Right cardiac atrium (tissue), 5 donors: ENCODE measurements around the gene BCL7B. TPM values are rescaled to one million over a fixed set of nuclear protein-coding genes. Genes with fewer than 3 reads are reported as not detected.
"Not testable (repeated sequence)": the region's sequence is repeated elsewhere in the genome, so short reads cannot be mapped to it uniquely, and the experiment has no call there.

ENCODE experiments used
- ATAC-seq, 2 donors: fragments of 200-7000 bp; cut with Tn5 transposase; one replicate each; pipeline versions ENCODE4 v1.8.0 to v1.9.1; 2020; ENCODE audit warnings: moderate library complexity in 2 of 2, mild to moderate bottlenecking in 1 of 2
- DNase-seq, 3 donors: peaks; one replicate each; pipeline ENCODE4 v3.0.0-alpha.2; 2020
- H3K27ac ChIP-seq: one replicate; pipeline ENCODE4 v1.5.1; 2013; ENCODE audit warnings: mild to moderate bottlenecking, low read length, control low read depth, moderate library complexity
- H3K27me3 ChIP-seq: one replicate; pipeline ENCODE4 v1.6.1; 2013; ENCODE audit not compliant: control insufficient read depth, insufficient read depth
- H3K4me1 ChIP-seq: one replicate; pipeline ENCODE4 v1.6.1; 2013; ENCODE audit warnings: low read length; ENCODE audit not compliant: control insufficient read depth, insufficient read depth
- H3K4me3 ChIP-seq: one replicate; pipeline ENCODE4 v1.5.1; 2013; ENCODE audit warnings: low read length, control low read depth
- H3K9me3 ChIP-seq: one replicate; pipeline ENCODE4 v1.6.1; 2013; ENCODE audit warnings: low read length; ENCODE audit not compliant: control insufficient read depth
- WGBS: extraction: QIAGEN DNeasy Blood & Tissue Kit; methylation state at CpG from one replicate; pipeline ENCODE4 v1.1.7; 2013; 5-methylcytosine and 5-hydroxymethylcytosine counted together
- intact Hi-C, 4 donors: fragments of 100-400 bp; cut with DNase I; formaldehyde crosslinking; loops; one replicate each; pipeline versions ENCODE4 v1.11.0 to v1.14.0; 2022 to 2023
- polyA plus RNA-seq: library from polyadenylated mRNA; stranded (reverse); fragments of 200-250 nt; gene quantifications from one replicate; pipeline ENCODE4 v1.2.3, GENCODE V29; 2013
- total RNA-seq, 4 donors: library from RNA; stranded (reverse); fragmentation: NEBNext Ultra II Directional; extraction: Animal tissue kit (Norgen Biotek cat#: 25700); gene quantifications; one replicate each; pipeline ENCODE4 v1.2.1, GENCODE V29; 2021
- donor health status: healthy with polysubstance abuse.
- donor health status: DM: no; HTN: yes; CAD: no.
- donor health status: DM: no; HTN: no; CAD: no.
- donor health status: DM: no; HTN: yes; CAD: no; lungs with severe emphysema.
- donor health status: DM: yes; HTN: yes; CAD: no.

The BCL7B gene
- total and polyA plus RNA-seq, 5 donors, result 75.5 to 83.9 (median 78.5) TPM

DNA sequence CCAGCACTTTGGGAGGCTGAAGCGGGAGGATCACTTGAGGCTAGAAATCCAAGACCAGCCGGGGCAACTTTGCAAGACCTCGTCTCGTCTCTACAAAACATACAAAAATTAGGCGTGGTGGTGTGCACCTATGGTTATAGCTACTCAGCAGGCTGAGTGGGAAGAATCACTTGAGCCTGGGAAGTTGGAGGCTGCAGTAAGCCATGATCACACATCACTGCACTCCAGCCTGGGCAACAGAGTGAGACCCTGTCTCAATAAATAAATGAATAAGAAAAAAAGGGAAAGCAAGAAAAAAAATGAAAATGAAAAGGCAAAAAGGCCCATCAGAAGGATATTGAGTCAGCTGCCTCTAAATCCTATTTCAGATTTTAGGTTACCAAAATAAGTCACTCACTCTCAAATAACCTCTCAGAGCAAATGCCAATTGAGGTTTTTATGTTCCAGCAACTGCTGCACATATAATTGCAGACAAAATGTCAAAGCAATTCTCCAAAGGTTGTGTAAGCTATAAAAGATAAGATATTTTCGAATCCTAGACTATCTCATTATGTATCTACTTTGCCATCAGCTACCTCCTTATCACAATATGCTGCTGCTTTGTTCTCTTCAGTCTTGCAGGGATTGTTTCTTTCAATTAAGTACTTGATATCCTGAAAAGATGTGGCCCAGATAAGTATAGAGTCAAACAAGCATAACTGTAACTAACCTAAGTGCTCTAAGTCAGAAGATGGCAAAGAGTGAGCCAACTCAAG, 40.1 kb downstream of the BCL7B start:
- 82% methylated on average over 6 of the region's 6 CpGs for WGBS
- Histone ChIP-seq H3K27ac (no peak overlapping the region), H3K4me3 (no peak overlapping the region), H3K4me1 (peaks cover 11% of the 10 kb centered on the region), H3K27me3 (no peaks in the 10 kb centered on the region), H3K9me3 (no peaks in the 10 kb centered on the region)
- intact Hi-C loops, result no loop called here
- ATAC-seq, result no peak
- no peak for DNase-seq

DNA sequence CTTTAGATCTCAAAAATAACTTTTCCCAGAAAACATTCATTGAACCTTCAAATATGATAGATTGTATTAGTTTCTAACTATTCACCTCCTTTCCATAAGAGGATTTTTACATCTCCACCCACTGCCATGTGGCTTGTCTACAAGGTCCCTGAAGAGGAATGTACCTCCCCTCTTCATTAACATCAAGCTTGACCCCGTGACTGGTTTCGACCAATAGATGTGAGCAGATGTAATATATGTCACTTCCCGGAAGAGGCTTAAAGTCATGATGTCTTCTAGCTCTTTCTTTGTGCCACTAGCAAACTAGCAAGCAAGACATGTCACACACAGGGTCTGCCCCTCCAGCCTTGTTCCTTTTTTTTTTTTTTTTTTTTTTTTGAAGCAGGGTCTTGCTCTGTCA, 42.3 kb downstream of the BCL7B start:
- intact Hi-C loops, result no loop called here
- Histone ChIP-seq H3K27ac (no peak overlapping the region), H3K4me3 (no peak overlapping the region), H3K9me3 (no peaks in the 10 kb centered on the region), H3K27me3 (no peaks in the 10 kb centered on the region), H3K4me1 (peaks cover 11% of the 10 kb centered on the region)
- ATAC-seq, result no peak
- DNase-seq, result no peak
- 95% methylated on average over 3 of the region's 3 CpGs for WGBS

DNA sequence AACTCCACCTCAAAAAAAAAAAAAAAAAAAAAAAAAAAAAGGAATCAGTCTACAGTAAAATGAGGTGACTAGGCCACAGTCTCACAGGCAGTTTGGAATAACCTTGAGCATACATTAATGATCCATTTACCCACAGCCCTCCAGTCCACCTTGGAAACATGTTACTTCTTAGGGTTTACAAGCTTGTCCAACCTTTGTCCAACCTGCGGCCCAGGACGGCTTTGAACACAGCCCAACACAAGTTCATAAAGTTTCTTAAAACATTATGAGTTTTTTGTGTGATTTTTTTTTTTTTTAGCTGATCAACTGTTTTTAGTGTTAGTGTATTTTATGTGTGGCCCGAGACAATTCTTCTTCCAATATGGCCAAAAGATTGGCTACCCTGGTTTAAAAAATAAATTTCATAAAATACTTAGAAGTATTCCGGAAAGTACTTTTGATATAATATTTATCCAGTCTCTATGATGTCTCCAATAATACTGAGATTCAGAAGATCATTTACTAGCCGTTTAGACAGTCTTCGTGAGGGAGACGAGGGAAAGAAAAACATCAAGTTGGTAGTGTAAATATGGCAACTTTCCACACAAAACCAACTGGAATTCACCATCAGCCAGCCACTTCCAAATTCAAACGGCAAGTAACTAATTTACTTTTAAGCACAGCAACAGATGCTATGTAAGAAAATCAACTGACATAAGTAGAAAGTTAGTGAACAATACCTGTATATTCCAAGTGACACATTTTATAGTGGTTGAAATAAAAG, 45.3 kb downstream of the BCL7B start:
- H3K27me3 ChIP-seq, result no peaks in the 10 kb centered on the region
- intact Hi-C loops, result no loop called here
- H3K27ac ChIP-seq, result no peak overlapping the region
- ATAC-seq, result no peak
- WGBS, result 74% methylated on average over 8 of the region's 8 CpGs
- H3K9me3 ChIP-seq, result no peaks in the 10 kb centered on the region
- no peak overlapping the region for H3K4me3 ChIP-seq
- peaks cover 6% of the 10 kb centered on the region for H3K4me1 ChIP-seq
- no peak for DNase-seq

DNA sequence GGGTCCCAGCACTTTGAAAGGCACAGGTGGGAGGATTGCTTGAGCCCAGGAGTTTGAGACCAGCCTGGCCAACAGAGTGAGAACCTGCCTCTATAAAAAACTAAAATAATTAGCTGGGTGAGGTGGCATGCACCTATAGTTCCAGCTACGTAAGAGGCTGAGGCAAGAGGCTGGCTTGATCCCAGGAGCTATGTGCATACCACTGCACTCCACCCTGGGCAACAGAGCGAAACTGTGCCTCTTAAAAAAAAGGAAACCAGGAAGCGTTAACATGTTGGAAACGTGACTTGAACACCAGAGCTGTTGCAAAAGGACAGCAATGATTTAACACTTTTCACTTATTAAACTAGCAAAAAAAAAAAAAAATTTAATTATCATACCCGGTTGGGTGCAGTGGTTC, 48.0 kb downstream of the BCL7B start:
- DNase-seq (no peak), ATAC-seq (no peak)
- H3K4me3 ChIP-seq, result no peak overlapping the region
- no peak overlapping the region for H3K27ac ChIP-seq
- 80% methylated on average over 5 of the region's 5 CpGs for WGBS
- no peaks in the 10 kb centered on the region for H3K27me3 ChIP-seq
- H3K4me1 ChIP-seq, result peaks cover 5% of the 10 kb centered on the region
- intact Hi-C loops, result no loop called here
- H3K9me3 ChIP-seq, result no peaks in the 10 kb centered on the region

DNA sequence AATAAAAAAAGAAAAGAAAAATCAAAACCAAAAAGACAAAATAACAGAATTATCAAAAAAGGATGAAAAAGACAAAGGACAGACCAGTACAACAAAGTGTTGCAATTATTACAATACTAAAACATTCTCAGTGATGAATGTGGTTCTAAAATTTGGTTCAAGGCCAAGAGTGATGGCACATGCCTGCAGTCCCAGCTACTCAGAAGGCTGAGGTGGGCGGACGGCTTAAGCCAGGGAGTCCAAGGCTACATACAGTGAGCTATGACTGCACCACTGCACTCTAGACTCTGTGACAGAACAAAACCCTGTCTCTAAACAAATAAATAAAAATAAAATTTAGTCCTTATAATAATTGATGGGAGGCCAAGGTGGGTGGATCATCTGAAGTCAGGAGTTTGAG, 49.9 kb downstream of the BCL7B start:
- no peak overlapping the region for H3K27ac ChIP-seq
- H3K9me3 ChIP-seq, result no peaks in the 10 kb centered on the region
- H3K27me3 ChIP-seq, result no peaks in the 10 kb centered on the region
- H3K4me1 ChIP-seq, result peaks cover 2% of the 10 kb centered on the region
- 90% methylated on average over 2 of the region's 2 CpGs for WGBS
- intact Hi-C loops, result no loop called here
- H3K4me3 ChIP-seq, result no peak overlapping the region
- ATAC-seq, result no peak
- no peak for DNase-seq

DNA sequence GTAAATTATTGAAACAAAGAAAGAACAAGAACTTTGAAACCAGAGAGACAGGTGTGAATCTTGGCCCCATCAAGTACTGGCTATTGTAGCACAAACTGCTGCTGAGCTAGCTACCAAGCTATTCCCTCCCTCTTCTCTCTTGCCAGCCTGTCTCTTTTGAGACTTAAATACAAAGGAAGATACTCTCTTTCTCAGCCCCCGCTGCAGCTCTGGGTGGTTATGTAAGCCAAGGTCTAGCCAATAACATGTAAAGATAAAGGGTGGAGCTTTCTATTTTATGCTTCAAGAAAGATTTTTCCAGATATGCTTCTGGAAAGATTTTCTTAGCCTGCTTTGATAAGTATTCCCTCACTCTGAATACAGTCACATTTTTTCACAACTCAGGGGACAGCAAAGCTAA, 52.6 kb downstream of the BCL7B start:
- intact Hi-C loops, result no loop called here
- Histone ChIP-seq H3K27ac (no peak overlapping the region), H3K9me3 (no peaks in the 10 kb centered on the region), H3K4me1 (no peaks in the 10 kb centered on the region), H3K27me3 (no peaks in the 10 kb centered on the region), H3K4me3 (no peak overlapping the region)
- no peak for DNase-seq
- no peak for ATAC-seq
- WGBS, result 50% methylated on average over 1 of the region's 1 CpG

DNA sequence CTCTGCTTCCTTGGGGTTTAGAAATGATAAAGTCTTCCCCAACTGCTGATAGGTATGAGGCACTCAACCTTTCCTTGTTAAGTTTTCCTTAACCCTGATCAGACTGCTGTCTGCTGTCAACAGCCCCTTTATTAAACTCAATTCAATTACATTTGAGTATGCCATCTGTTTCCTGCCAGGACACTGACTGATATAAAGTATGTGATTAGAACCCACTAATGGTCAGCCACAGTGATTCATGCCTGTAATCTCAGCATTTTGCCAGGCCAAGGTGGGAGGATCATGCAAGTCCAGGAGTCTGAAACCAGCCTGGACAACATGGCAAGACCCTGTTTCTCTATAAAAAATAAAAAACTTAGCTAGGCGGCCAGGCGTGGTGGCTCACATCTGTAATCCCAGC, 53.5 kb downstream of the BCL7B start:
- H3K27me3 ChIP-seq, result no peaks in the 10 kb centered on the region
- 92% methylated on average over 2 of the region's 2 CpGs for WGBS
- no peak overlapping the region for H3K4me3 ChIP-seq
- no peak for DNase-seq
- H3K4me1 ChIP-seq, result no peaks in the 10 kb centered on the region
- ATAC-seq, result no peak
- no peaks in the 10 kb centered on the region for H3K9me3 ChIP-seq
- intact Hi-C loops, result no loop called here
- H3K27ac ChIP-seq, result no peak overlapping the region

DNA sequence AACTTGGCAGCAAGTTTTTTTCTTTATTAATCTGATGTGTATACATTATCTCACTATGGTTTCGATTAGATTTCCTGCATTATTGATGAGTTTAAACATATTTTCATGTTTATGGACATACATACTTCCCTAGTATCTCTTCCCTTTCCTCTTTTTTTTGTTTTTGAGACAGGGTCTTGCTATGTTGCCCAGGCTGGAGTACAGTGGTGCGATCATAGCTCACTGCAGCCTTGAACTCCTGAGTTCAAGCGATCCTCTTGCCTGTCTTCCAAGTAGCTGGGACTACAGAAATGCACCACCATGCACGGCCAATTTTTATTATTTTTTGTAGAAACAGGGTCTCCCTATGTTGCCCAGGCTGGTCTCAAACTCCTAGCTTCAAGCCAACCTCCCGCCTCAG, 54.3 kb downstream of the BCL7B start:
- H3K4me1 ChIP-seq, result no peaks in the 10 kb centered on the region
- intact Hi-C loops, result no loop called here
- H3K4me3 ChIP-seq, result no peak overlapping the region
- no peak overlapping the region for H3K27ac ChIP-seq
- ATAC-seq (no peak), DNase-seq (no peak)
- no peaks in the 10 kb centered on the region for H3K27me3 ChIP-seq
- H3K9me3 ChIP-seq, result no peaks in the 10 kb centered on the region
- 95% methylated on average over 5 of the region's 5 CpGs for WGBS

DNA sequence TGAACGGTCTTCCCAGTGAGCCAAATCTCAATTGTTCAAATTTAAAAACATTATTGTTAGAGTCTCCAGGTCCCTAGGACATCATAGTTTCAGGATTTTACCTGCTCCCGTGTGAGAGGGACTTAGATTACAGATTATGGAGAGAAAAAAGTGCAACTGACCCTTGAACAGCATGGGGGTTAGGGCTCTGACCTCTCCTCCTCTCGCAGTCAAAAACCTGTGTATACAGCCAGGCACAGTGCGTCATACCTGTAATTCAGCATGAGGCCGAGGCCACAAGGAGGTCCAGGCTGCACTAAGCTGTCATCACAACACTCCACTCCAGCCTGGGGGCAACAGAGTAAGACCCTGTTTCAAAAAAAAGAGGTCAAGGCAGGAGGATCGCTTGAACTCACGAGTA, 60.9 kb downstream of the BCL7B start:
- WGBS, result 95% methylated on average over 7 of the region's 7 CpGs
- Histone ChIP-seq H3K4me1 (no peaks in the 10 kb centered on the region), H3K27ac (no peak overlapping the region), H3K9me3 (no peaks in the 10 kb centered on the region), H3K27me3 (no peaks in the 10 kb centered on the region), H3K4me3 (no peak overlapping the region)
- no peak for ATAC-seq
- DNase-seq, result no peak
- intact Hi-C loops, result no loop called here

DNA sequence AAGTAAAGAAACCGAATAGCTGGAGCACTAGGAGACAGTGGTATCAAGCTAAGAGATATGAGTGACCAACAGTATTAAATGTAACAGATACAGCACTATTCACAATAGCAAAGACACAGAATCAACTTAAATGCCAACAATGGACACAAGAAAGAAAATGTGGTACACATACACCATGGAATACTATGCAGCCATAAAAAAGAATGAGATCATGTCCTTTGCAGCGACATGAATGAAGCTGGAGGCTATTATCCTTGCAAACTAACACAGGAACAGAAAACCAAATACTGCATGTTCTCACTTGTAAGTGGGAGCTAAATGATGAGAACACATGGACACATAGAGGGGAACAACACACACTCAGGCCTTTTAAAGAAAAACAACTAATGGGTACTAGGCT, 62.0 kb downstream of the BCL7B start:
- H3K4me1 ChIP-seq, H3K27ac ChIP-seq, H3K4me3 ChIP-seq, H3K9me3 ChIP-seq, DNase-seq, intact Hi-C loops, ATAC-seq, H3K27me3 ChIP-seq: not testable (repeated sequence)
- 94% methylated on average over 2 of the region's 2 CpGs for WGBS

DNA sequence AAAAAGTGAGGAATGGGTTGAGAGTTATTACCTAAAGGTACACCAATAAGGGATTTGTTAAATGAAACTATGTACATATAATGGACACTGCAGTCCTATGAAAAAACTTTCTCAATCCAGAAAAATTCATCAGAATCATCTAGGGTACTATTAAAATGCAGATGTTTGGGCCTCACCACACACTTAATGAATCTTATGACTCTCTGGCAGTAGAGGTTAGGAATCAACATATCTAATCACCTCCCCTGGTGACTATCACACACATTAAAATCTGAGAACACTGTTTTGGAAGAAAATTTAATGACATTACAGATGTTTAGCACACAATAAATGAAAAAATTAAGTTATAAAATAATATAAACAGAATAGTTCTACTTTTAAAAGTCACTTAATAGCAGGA, 67.5 kb downstream of the BCL7B start:
- no peak for DNase-seq
- Histone ChIP-seq H3K27me3 (no peaks in the 10 kb centered on the region), H3K27ac (no peak overlapping the region), H3K4me1 (peaks cover 1% of the 10 kb centered on the region), H3K9me3 (no peaks in the 10 kb centered on the region), H3K4me3 (no peak overlapping the region)
- ATAC-seq, result no peak
- intact Hi-C loops, result no loop called here
